ENCODE data around the gene MYH9. TPM values are rescaled to one million over a fixed set of nuclear protein-coding genes. Genes with fewer than 3 reads are reported as not detected.

Gene MYH9
- total RNA-seq, 2 donors from 2014 or later: 1,447 to 1,631 TPM

- Histone ChIP-seq H3K36me3 (no peaks in the 10 kb centered on the region), H3K9me3 (no peaks in the 10 kb centered on the region), H3K27me3 (replicated peaks; ENCODE audit: insufficient read depth) (no peaks in the 10 kb centered on the region), H3K4me3 (no peak overlapping the region), H3K27ac (no peak overlapping the region), H3K4me1 (ENCODE audit: control insufficient read depth in 1 of 2, low read depth in 2 of 2) (peaks cover 5 to 7% of the 10 kb centered on the region in 2 donors)
- TF ChIP-seq CTCF (IDR thresholded peaks at IDR 0.05): no peak
- DNase-seq (ENCODE audit: low spot score): no peak
- ATAC-seq (ENCODE audit: insufficient number of reproducible peaks, low FRiP score, low read depth): no peak
Measured at GRCh38 chr22:36423461-36424404, 36.0 kb upstream of the MYH9 start.

- Histone ChIP-seq H3K27me3 (replicated peaks; ENCODE audit: insufficient read depth) (no peaks in the 10 kb centered on the region), H3K4me1 (ENCODE audit: control insufficient read depth in 1 of 2, low read depth in 2 of 2) (peaks cover 5 to 7% of the 10 kb centered on the region in 2 donors), H3K4me3 (no peak overlapping the region), H3K27ac (no peak overlapping the region), H3K9me3 (no peaks in the 10 kb centered on the region), H3K36me3 (no peaks in the 10 kb centered on the region)
- no peak for TF ChIP-seq CTCF (IDR thresholded peaks at IDR 0.05)
- ATAC-seq (ENCODE audit: insufficient number of reproducible peaks, low FRiP score, low read depth): no peak
- DNase-seq (ENCODE audit: low spot score): no peak
Measured at GRCh38 chr22:36422287-36423014, 34.7 kb upstream of the MYH9 start.

GRCh38 chr22:36419912-36420882 lies 32.4 kb upstream of the MYH9 start:
- ATAC-seq (ENCODE audit: insufficient number of reproducible peaks, low FRiP score, low read depth): no peak
- TF ChIP-seq CTCF (IDR thresholded peaks at IDR 0.05): no peak

GRCh38 chr22:36419177-36419911 lies 31.6 kb upstream of the MYH9 start:
- Histone ChIP-seq H3K27ac (peak overlapping the region in 1 of 2 donors; percentile 6), H3K36me3 (no peaks in the 10 kb centered on the region), H3K4me3 (peak overlapping the region; percentile 2), H3K4me1 (ENCODE audit: control insufficient read depth in 1 of 2, low read depth in 2 of 2) (peaks cover 0 to 7% of the 10 kb centered on the region in 2 donors), H3K9me3 (no peaks in the 10 kb centered on the region), H3K27me3 (replicated peaks; ENCODE audit: insufficient read depth) (no peaks in the 10 kb centered on the region)
- no peak for TF ChIP-seq CTCF (IDR thresholded peaks at IDR 0.05)
- DNase-seq (ENCODE audit: low spot score): no peak
- no peak for ATAC-seq (ENCODE audit: insufficient number of reproducible peaks, low FRiP score, low read depth)

More at GRCh38 chr22:36419912-36420882, 32.4 kb upstream of the MYH9 start:
- Histone ChIP-seq H3K27me3 (replicated peaks; ENCODE audit: insufficient read depth) (no peaks in the 10 kb centered on the region), H3K27ac (peak overlapping the region in 1 of 2 donors; percentile 6), H3K4me1 (ENCODE audit: control insufficient read depth in 1 of 2, low read depth in 2 of 2) (peaks cover 0 to 7% of the 10 kb centered on the region in 2 donors), H3K36me3 (no peaks in the 10 kb centered on the region), H3K9me3 (no peaks in the 10 kb centered on the region), H3K4me3 (no peak overlapping the region)
- DNase-seq (ENCODE audit: low spot score): no peak

All from thoracic aorta (tissue), 2 donors.